Skeletal muscle cell (primary cell): ENCODE measurements around the gene BBS10.
"Not testable (repeated sequence)": the region's sequence is repeated elsewhere in the genome, so short reads cannot be mapped to it uniquely, and the experiment has no call there.

ENCODE experiments used
- DNase-seq: peaks from one replicate; pipeline ENCODE4 v3.0.0-alpha.2; 2010; ENCODE audit warnings: low read depth
- H3K4me3 ChIP-seq: 2 replicates; pipeline ENCODE4 v1.5.1; 2011; ENCODE audit warnings: low read depth, mild to moderate bottlenecking, control low read depth, low read length, moderate library complexity

The BBS10 gene

GRCh38 chr12:76348079-76348901, at the start of gene BBS10:
TSS of gene BBS10 (minus strand) at chr12:76348415. CDS start at chr12:76348358, 57 bp downstream.
- H3K4me3 ChIP-seq, result peak within 1 kb of the TSS; percentile 87
- DNase-seq, result peak; percentile 77

GRCh38 chr12:76391461-76391860, 43.2 kb upstream of the BBS10 start:
- no peak overlapping the region for H3K4me3 ChIP-seq
- no peak for DNase-seq

DNA sequence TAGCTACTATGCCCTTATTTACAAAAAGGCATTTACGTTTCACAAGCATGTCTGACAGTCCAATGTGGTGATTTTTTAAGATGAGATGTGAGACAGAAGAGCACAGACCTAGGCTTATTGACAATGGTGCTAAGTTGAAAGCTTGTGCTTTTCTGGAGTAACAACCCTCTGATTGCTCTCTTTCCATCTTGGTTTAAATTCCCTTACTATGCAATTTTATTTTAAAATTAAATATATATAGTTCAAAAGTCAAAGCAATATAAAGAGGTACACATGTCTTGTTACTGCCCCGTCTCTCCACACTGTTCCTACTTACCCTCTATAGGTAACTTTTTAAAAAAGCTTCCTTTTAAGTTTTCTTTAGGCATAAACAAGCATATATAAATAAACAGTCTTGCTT, 39.4 kb upstream of the BBS10 start:
- H3K4me3 ChIP-seq, result no peak overlapping the region
- no peak for DNase-seq

GRCh38 chr12:76384560-76384959, 36.3 kb upstream of the BBS10 start:
- H3K4me3 ChIP-seq, result no peak overlapping the region
- no peak for DNase-seq

GRCh38 chr12:76383988-76384387, 35.8 kb upstream of the BBS10 start:
- no peak overlapping the region for H3K4me3 ChIP-seq
- DNase-seq, result no peak

DNA sequence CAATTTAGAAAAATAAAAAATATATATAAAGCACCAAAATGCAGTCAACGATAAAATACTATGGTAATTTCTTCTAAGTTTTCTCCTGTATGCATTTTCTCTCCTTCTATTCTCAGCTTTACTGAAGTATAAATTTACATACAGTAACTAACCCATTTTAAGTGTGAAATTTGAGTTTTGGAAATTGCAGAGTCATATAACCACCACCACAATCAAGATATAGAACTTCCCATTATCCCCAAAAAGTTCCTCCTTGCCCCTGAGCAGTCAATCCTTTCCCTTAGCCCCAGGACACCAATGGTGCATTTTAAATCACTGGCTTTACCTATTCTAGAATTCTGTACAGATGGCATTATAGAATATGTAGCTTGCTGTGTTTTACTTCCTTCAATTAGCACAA, 31.0 kb upstream of the BBS10 start:
- no peak overlapping the region for H3K4me3 ChIP-seq
- no peak for DNase-seq

- DNase-seq, H3K4me3 ChIP-seq: not testable (repeated sequence)
Measured at GRCh38 chr12:76376876-76377275, 28.7 kb upstream of the BBS10 start.

DNA sequence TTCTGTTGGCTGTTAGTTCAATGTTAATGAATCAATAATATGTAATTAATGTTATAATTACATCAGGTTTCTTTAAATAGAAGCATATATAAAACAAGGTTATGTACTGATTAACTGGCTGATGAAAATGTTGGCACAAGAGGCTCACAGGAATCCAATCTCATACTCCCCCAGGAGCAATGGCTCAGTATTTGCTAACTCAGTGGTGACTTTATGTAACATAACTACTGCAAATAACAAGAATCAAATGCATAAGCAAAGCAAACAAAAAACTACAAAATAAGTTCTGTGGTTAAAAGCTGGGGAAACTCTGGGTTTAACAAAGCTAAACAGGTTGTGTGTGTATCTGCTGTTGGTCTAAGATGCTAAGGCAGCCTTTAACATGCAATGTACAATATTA, 27.7 kb upstream of the BBS10 start:
- DNase-seq, result no peak
- H3K4me3 ChIP-seq, result no peak overlapping the region

DNA sequence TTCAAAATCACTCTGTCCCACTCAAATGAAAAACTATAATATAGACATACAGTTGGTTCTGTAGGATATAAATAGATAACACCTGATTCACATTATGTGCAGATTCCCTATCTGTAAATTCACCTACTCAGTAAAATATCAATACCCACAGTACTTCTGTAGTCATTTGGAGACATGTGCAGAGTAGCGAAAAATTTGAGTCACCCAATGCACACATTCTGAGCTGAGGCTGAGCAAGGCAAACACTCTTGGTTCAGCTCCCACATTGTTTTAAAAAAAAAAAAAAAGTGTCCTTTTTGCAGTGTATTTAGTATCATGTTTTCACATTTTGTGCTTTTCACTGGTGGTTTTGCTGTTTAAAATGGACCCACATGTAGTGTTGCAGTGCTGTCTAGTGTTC, 27.3 kb upstream of the BBS10 start:
- DNase-seq, result no peak

GRCh38 chr12:76374386-76375020, 26.3 kb upstream of the BBS10 start:
- DNase-seq, result no peak
- no peak overlapping the region for H3K4me3 ChIP-seq

More for the DNA sequence above, 27.3 kb upstream of the BBS10 start:
- H3K4me3 ChIP-seq, result no peak overlapping the region

GRCh38 chr12:76368230-76368629, 20.0 kb upstream of the BBS10 start:
- no peak overlapping the region for H3K4me3 ChIP-seq
- DNase-seq, result no peak

DNA sequence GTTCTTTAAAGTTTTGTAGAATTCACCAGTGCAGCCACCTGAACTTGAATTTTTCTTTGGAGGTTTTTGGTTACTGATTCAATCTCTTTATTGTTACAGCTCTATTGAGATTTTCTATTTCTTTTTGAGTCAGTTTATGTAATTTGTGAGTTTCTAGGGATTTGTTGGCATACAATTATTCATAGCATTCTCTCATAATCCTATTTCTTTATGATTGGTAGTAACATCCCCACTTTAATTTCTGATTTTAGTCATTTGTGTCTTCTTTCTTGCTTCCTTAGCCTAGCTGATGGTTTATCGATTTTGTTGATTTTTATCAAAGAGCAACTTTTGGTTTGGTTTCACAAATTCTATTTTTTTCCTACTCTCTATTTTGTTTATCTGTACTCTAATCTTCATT, 17.9 kb upstream of the BBS10 start:
- H3K4me3 ChIP-seq, result no peak overlapping the region
- DNase-seq, result no peak

DNA sequence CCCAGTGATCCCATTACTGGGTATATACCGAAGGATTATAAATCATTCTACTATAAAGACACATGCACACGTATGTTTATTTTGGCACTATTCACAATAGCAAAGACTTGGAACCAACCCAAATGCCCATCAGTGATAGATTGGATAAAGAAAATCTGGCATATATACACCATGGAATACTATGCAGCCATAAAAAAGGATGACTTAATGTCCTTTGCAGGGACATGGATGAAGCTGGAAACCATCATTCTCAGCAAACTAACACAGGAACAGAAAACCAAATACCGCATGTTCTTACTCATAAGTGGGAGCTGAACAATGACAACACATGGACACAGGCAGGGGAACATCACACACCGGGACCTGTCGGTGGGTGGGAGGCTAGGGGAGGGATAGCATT, 15.9 kb upstream of the BBS10 start:
- not testable (repeated sequence) for H3K4me3 ChIP-seq, DNase-seq

GRCh38 chr12:76360316-76360715, 12.1 kb upstream of the BBS10 start:
- no peak overlapping the region for H3K4me3 ChIP-seq
- DNase-seq, result no peak

GRCh38 chr12:76356071-76356470, 7.9 kb upstream of the BBS10 start:
- H3K4me3 ChIP-seq, result no peak overlapping the region
- DNase-seq, result no peak

DNA sequence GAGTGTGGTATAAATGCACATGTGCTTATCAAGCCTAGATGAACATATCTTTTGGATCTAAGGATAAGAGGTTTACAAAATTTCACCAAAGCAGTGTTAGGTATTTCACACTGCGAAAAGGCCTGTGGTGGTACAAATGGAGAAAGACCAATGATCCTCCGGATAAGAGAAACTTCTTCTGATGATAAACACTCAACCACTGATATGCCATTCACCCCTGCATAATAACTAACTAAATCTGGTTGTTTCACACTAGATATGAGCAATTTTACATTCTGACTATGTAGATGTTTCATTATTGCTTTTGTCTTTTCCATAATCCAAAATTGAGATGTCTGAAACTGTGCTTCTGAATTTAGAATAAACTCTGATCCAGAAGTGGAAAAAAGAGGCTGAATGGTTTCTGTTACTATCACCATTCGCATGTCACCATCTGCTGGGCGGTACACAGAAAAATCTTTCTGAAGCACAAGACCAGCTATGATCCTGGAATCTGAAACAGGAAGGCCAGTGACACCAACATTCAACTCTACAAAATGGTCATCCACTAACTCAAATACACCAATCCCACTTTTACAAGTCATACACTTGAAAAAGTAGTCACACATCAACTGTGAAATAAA, 1.3 kb downstream of the BBS10 start:
- peak overlapping the region; percentile 87 for H3K4me3 ChIP-seq
- peak; percentile 25 for DNase-seq

GRCh38 chr12:76346236-76346635, 2.0 kb downstream of the BBS10 start:
- no peak for DNase-seq
- H3K4me3 ChIP-seq, result no peak overlapping the region

DNA sequence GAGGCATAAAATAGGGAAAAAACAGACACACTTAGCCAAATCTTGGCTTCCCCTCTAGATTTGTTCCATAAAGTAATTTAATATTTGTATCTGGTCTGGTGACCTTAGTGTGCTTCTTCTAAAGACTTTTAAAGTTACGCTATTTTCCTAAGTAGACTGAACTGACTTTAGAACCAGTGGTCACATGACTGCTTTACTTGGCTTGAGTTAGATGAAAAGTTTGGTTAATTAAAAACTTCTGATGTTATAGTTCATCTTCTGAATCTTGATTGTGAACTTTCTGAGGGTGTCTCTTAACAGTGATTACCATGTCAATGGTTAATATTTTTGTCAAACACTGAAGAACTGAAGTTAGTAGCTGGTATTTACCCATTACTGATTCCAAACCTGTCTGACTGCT, 2.6 kb downstream of the BBS10 start:
- H3K4me3 ChIP-seq, result no peak overlapping the region
- DNase-seq, result no peak

- no peak overlapping the region for H3K4me3 ChIP-seq
- no peak for DNase-seq
Measured at GRCh38 chr12:76341436-76342030, 6.7 kb downstream of the BBS10 start.
